H1 (cell line): ENCODE data around the gene ZMYM4. TPM values are rescaled to one million over a fixed set of nuclear protein-coding genes. Genes with fewer than 3 reads are reported as not detected.

ENCODE experiments used
- CTCF ChIA-PET: fragments of 300-600 bp; sonication (Branson Sonifier 250); formaldehyde crosslinking; loops from one replicate; lab custom pipeline; 2021; ENCODE audit not compliant: partially characterized antibody; lab: Charles Lee
- POLR2A ChIA-PET: fragments of 300-600 bp; sonication (Branson Sonifier 250); formaldehyde crosslinking; loops from one replicate; lab custom pipeline; 2021; ENCODE audit warnings: inconsistent platforms; ENCODE audit not compliant: partially characterized antibody; lab: Charles Lee
- DNase-seq, 2 experiments: peaks; one replicate each; pipeline versions ENCODE4 v3.0.0 to v3.0.0-alpha.2; 2010 to 2022; ENCODE audit warnings: low spot score in 2 of 2, low read depth in 1 of 2, mixed read lengths in 1 of 2
- FAIRE-seq: peaks from 2 replicates; lab custom pipeline; 2011; peaks lifted over from hg19 to GRCh38; lab: Jason Lieb, UNC
- H2AFZ ChIP-seq: 2 replicates; pipeline ENCODE4 v1.8.1; 2012; ENCODE audit warnings: low read length, inconsistent platforms
- H2AK5ac ChIP-seq: 2 replicates; pipeline ENCODE4 v1.6.1; 2013; ENCODE audit warnings: low read depth, low read length
- H2BK120ac ChIP-seq: replicated peaks from 2 replicates; pipeline ENCODE3; 2013; ENCODE audit warnings: low read depth, low read length, inconsistent platforms
- H2BK12ac ChIP-seq: 2 replicates; pipeline ENCODE4 v1.6.1; 2013; ENCODE audit warnings: low read depth, low read length
- H2BK15ac ChIP-seq: 2 replicates; pipeline ENCODE4 v1.6.1; 2013; ENCODE audit warnings: low read length
- H2BK20ac ChIP-seq: 2 replicates; pipeline ENCODE4 v1.6.1; 2013; ENCODE audit warnings: low read length
- H2BK5ac ChIP-seq: 2 replicates; pipeline ENCODE4 v1.6.1; 2013; ENCODE audit warnings: low read depth, low read length
- H3K14ac ChIP-seq: 2 replicates; pipeline ENCODE4 v1.6.1; 2013; ENCODE audit warnings: inconsistent platforms; ENCODE audit not compliant: insufficient read length
- H3K18ac ChIP-seq: 2 replicates; pipeline ENCODE4 v1.6.1; 2013; ENCODE audit warnings: low read length; ENCODE audit errors: extremely low read depth
- H3K23ac ChIP-seq: 2 replicates; pipeline ENCODE4 v1.6.1; 2013; ENCODE audit warnings: inconsistent platforms; ENCODE audit not compliant: insufficient read length
- H3K23me2 ChIP-seq: 2 replicates; pipeline ENCODE4 v1.6.1; 2013; ENCODE audit warnings: low read depth, low read length
- H3K27ac ChIP-seq: 2 replicates; pipeline ENCODE4 v1.6.1; 2011; ENCODE audit warnings: low read depth, low read length, inconsistent platforms
- H3K27me3 ChIP-seq, 4 experiments: replicated peaks in 1 of 4; 1 replicate in 1 of 4; 2 replicates in 3 of 4; pipeline versions ENCODE4 v1.6.1 to v1.8.1; 2011 to 2013; ENCODE audit warnings: low read length in 3 of 4, mild to moderate bottlenecking in 3 of 4, inconsistent platforms in 2 of 4, mixed read lengths in 2 of 4, moderate library complexity in 1 of 4; ENCODE audit not compliant: control insufficient read depth in 3 of 4, insufficient read depth in 3 of 4; ENCODE audit errors: extremely low read depth in 1 of 4
- H3K36me3 ChIP-seq, 4 experiments: 2 replicates each; pipeline versions ENCODE4 v1.6.1 to v1.8.1; 2011 to 2013; ENCODE audit warnings: mild to moderate bottlenecking in 4 of 4, low read length in 3 of 4, moderate library complexity in 2 of 4, control low read depth in 1 of 4, inconsistent platforms in 1 of 4; ENCODE audit not compliant: insufficient read depth in 4 of 4, control insufficient read depth in 2 of 4
- H3K4ac ChIP-seq: replicated peaks from 2 replicates; pipeline ENCODE3; 2013; ENCODE audit warnings: low read length, low read depth, mixed read lengths, inconsistent platforms; ENCODE audit not compliant: insufficient read length
- H3K4me1 ChIP-seq, 4 experiments: replicated peaks in 1 of 4; 1 replicate in 1 of 4; 2 replicates in 3 of 4; pipeline versions ENCODE4 v1.6.1 to v1.8.1; 2011 to 2013; ENCODE audit warnings: low read length in 3 of 4, inconsistent platforms in 2 of 4, mixed read lengths in 1 of 4; ENCODE audit not compliant: insufficient read depth in 4 of 4, control insufficient read depth in 3 of 4
- H3K4me2 ChIP-seq, 2 experiments: 2 replicates each; pipeline versions ENCODE4 v1.6.1 to v1.8.1; 2011 to 2013; ENCODE audit warnings: low read depth in 2 of 2, low read length in 2 of 2, control low read depth in 1 of 2, inconsistent platforms in 1 of 2, mild to moderate bottlenecking in 1 of 2; ENCODE audit not compliant: insufficient read depth in 1 of 2
- H3K4me3 ChIP-seq, 4 experiments: fragments of 200-600, 300-600 bp in 1 of 4; sonication (generic), shearing (Covaris generic), sonication (Bioruptor Twin) in 1 of 4; 2 replicates each; pipeline versions ENCODE4 v1.5.1 to v1.8.1; 2011 to 2016; ENCODE audit warnings: low read length in 4 of 4, low read depth in 3 of 4, control low read depth in 2 of 4, inconsistent platforms in 2 of 4, mild to moderate bottlenecking in 2 of 4, mixed read lengths in 1 of 4, moderate library complexity in 1 of 4; ENCODE audit not compliant: insufficient read depth in 2 of 4; ENCODE audit errors: extremely low read depth in 1 of 4
- H3K56ac ChIP-seq: replicated peaks from 2 replicates; pipeline ENCODE3; 2013; ENCODE audit warnings: low read depth, mild to moderate bottlenecking, mixed read lengths, low read length, inconsistent platforms; ENCODE audit not compliant: insufficient read length
- H3K79me1 ChIP-seq: 2 replicates; pipeline ENCODE4 v1.6.1; 2013; ENCODE audit warnings: low read depth, low read length, control low read depth
- H3K79me2 ChIP-seq, 2 experiments: 2 replicates each; pipeline versions ENCODE4 v1.6.1 to v1.8.1; 2012 to 2013; ENCODE audit warnings: low read length in 2 of 2, mild to moderate bottlenecking in 2 of 2, inconsistent platforms in 1 of 2; ENCODE audit not compliant: insufficient read depth in 2 of 2, control insufficient read depth in 1 of 2
- H3K9ac ChIP-seq, 4 experiments: replicated peaks in 1 of 4; 1 replicate in 1 of 4; 2 replicates in 3 of 4; pipeline versions ENCODE4 v1.6.1 to v1.8.1; 2011 to 2013; ENCODE audit warnings: low read depth in 3 of 4, low read length in 3 of 4, control low read depth in 2 of 4, mild to moderate bottlenecking in 2 of 4, moderate library complexity in 2 of 4, inconsistent platforms in 1 of 4; ENCODE audit errors: extremely low read depth in 1 of 4
- H3K9me3 ChIP-seq, 2 experiments: 2 replicates each; pipeline versions ENCODE4 v1.6.1 to v1.8.1; 2012 to 2013; ENCODE audit warnings: mild to moderate bottlenecking in 2 of 2, moderate library complexity in 2 of 2, control low read depth in 1 of 2, inconsistent platforms in 1 of 2, low read depth in 1 of 2, low read length in 1 of 2, mixed read lengths in 1 of 2; ENCODE audit not compliant: insufficient read depth in 2 of 2
- H4K20me1 ChIP-seq, 2 experiments: replicated peaks in 1 of 2; 2 replicates each; pipeline versions ENCODE3 to v1.8.1; 2011 to 2013; ENCODE audit warnings: inconsistent platforms in 2 of 2, low read length in 2 of 2, mild to moderate bottlenecking in 1 of 2; ENCODE audit not compliant: insufficient read depth in 2 of 2, control insufficient read depth in 1 of 2
- H4K5ac ChIP-seq: 2 replicates; pipeline ENCODE4 v1.6.1; 2013; ENCODE audit warnings: low read length, low read depth, mixed read lengths, inconsistent platforms; ENCODE audit not compliant: insufficient read length
- H4K8ac ChIP-seq: 2 replicates; pipeline ENCODE4 v1.8.0; 2013; ENCODE audit warnings: mild to moderate bottlenecking, moderate library complexity, low read length, inconsistent platforms; ENCODE audit not compliant: insufficient read depth; ENCODE audit errors: extremely low read depth
- H4K91ac ChIP-seq: replicated peaks from 2 replicates; pipeline ENCODE3; 2013; ENCODE audit warnings: low read length, mixed read lengths, inconsistent platforms; ENCODE audit not compliant: insufficient read length
- ATF2 ChIP-seq: IDR thresholded peaks from 2 replicates; pipeline ENCODE4 v1.6.1; 2012; ENCODE audit warnings: low read length, inconsistent platforms
- BACH1 ChIP-seq: IDR thresholded peaks from 2 replicates; pipeline ENCODE4 v1.6.1; 2012; ENCODE audit warnings: low read length, improper control_type of control experiment
- CEBPB ChIP-seq: IDR thresholded peaks from 2 replicates; pipeline ENCODE4 v1.6.1; 2012; ENCODE audit warnings: low read depth, low read length
- EZH2 ChIP-seq: fragments of 200-600 bp; sonication (generic); IDR thresholded peaks from 2 replicates; pipeline ENCODE4 v1.7.1; 2012; ENCODE audit warnings: low read depth, mild to moderate bottlenecking, moderate library complexity, low read length, inconsistent platforms; ENCODE audit not compliant: severe bottlenecking
- NANOG ChIP-seq: IDR thresholded peaks from 2 replicates; pipeline ENCODE4 v1.6.1; 2011; ENCODE audit warnings: low read length, low read depth, mild to moderate bottlenecking, inconsistent platforms; ENCODE audit not compliant: insufficient read depth, poor library complexity, severe bottlenecking
- RBBP5 ChIP-seq: IDR thresholded peaks from 2 replicates; pipeline ENCODE4 v1.7.1; 2012; ENCODE audit warnings: low read depth, mild to moderate bottlenecking, inconsistent platforms, low read length, moderate library complexity, borderline replicate concordance
- WGBS, 2 experiments: shearing (Covaris generic) in 1 of 2; methylation state at CpG; one replicate each; pipeline versions ENCODE4 v1.1.6 to v1.1.7; 2013 to 2015; ENCODE audit warnings: low lambda C conversion rate in 2 of 2, mixed read lengths in 2 of 2, inconsistent platforms in 1 of 2, low coverage in 1 of 2, missing lambda C conversion rate in 1 of 2; ENCODE audit not compliant: insufficient replicate concordance in 2 of 2, insufficient coverage in 1 of 2, insufficient read length in 1 of 2; ENCODE audit errors: extremely low coverage in 1 of 2, missing lambda C conversion rate in 1 of 2; 5-methylcytosine and 5-hydroxymethylcytosine counted together
- polyA plus RNA-seq, 7 experiments: library from polyadenylated mRNA; depleted of rRNA in 3 of 7; stranded (reverse) in 5 of 7; unstranded in 2 of 7; fragments of >200 nt in 5 of 7; fragments of 200-250 nt in 2 of 7; gene quantifications; 1 replicate in 5 of 7; 2 replicates in 1 of 7; 4 replicates in 1 of 7; pipeline versions ENCODE4 v1.2.1 to v1.2.3, GENCODE V29; 2011 to 2013; ENCODE audit warnings: missing spikeins in 2 of 7, mixed read lengths in 2 of 7
- total RNA-seq: library from RNA; stranded (reverse); fragmentation: NEBNext Ultra II Directional; extraction: Animal tissue kit (Norgen Biotek cat#: 25700); gene quantifications from 2 replicates; pipeline ENCODE4 v1.2.1, GENCODE V29; 2021
- TF ChIP-seq, protein P1 (sequence below): IDR thresholded peaks from 2 replicates; pipeline ENCODE4 v1.6.1; 2011; ENCODE audit warnings: low read length, improper control_type of control experiment
- TF ChIP-seq, protein P2 (sequence below): IDR thresholded peaks from 2 replicates; pipeline ENCODE4 v1.6.1; 2012; ENCODE audit warnings: inconsistent platforms

ZMYM4 gene
- total and polyA plus RNA-seq, 2 of the 8 experiments (the other 6 are each of a cell fraction or from before 2014, with no cell fraction given) = 16.7 to 81.3 TPM

DNA sequence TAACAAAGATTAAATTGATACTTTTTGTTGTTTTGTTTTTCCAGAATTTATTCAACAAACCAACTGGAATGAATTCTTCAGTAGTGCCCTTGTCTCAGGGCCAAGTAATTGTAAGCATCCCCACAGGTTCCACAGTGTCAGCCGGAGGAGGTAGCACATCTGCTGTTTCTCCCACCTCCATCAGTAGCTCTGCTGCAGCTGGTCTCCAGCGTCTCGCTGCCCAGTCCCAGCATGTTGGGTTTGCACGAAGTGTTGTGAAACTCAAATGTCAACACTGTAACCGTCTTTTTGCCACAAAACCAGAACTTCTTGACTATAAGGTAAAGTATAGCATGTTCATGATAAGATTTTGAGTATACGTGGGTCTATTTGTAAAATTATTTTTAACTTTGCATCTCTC, 118.5 kb downstream of the ZMYM4 start:
- no peak overlapping the region for H3K27ac ChIP-seq

More for the DNA sequence above, 118.5 kb downstream of the ZMYM4 start:
- Histone ChIP-seq H3K4me2 (no peak overlapping the region), H2BK15ac (no peak overlapping the region), H3K4me1 (peaks cover 3 to 14% (median 8%) of the 10 kb centered on the region in 4 experiments; a peak in 4 of 7 replicates), H2BK12ac (peak overlapping the region; percentile 82; the same call in 1 of the 2 replicates), H2BK120ac (no peak overlapping the region), H2BK20ac (no peak overlapping the region; the same call in 1 of the 2 replicates), H3K36me3 (peaks cover 0 to 44% (median 7%) of the 10 kb centered on the region in 4 experiments; a peak in 4 of 8 replicates), H3K56ac (no peak overlapping the region), H3K79me1 (no peaks in the 10 kb centered on the region), H2AK5ac (no peak overlapping the region; the same call in 1 of the 2 replicates), H2BK5ac (no peak overlapping the region; the same call in 1 of the 2 replicates), H3K9ac (no peak overlapping the region), H2AFZ (no peak overlapping the region), H4K20me1 (no peaks in the 10 kb centered on the region), H3K23ac (no peak overlapping the region), H3K27me3 (no peaks in the 10 kb centered on the region), H3K4ac (no peak overlapping the region), H3K4me3 (no peak overlapping the region), H3K14ac (no peak overlapping the region)
- POLR2A ChIA-PET = no interaction called here
- CTCF ChIA-PET = no interaction called here
- no peak for TF ChIP-seq BACH1
- no peak for TF ChIP-seq ATF2
- TF ChIP-seq, protein P1, sequence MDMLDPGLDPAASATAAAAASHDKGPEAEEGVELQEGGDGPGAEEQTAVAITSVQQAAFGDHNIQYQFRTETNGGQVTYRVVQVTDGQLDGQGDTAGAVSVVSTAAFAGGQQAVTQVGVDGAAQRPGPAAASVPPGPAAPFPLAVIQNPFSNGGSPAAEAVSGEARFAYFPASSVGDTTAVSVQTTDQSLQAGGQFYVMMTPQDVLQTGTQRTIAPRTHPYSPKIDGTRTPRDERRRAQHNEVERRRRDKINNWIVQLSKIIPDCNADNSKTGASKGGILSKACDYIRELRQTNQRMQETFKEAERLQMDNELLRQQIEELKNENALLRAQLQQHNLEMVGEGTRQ = no peak
- no peak for TF ChIP-seq EZH2
- TF ChIP-seq, protein P2, sequence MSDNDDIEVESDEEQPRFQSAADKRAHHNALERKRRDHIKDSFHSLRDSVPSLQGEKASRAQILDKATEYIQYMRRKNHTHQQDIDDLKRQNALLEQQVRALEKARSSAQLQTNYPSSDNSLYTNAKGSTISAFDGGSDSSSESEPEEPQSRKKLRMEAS = no peak
- no peak for TF ChIP-seq RBBP5
- no peak for TF ChIP-seq CEBPB
- no peak for TF ChIP-seq NANOG
- TF ChIP-seq, all 59 proteins: peak for 0
- H4K91ac ChIP-seq = no peak overlapping the region
- H3K79me2 ChIP-seq = no peaks in the 10 kb centered on the region
- H4K5ac ChIP-seq = no peak overlapping the region
- no peaks in the 10 kb centered on the region for H3K9me3 ChIP-seq
- no peak overlapping the region for H3K18ac ChIP-seq
- FAIRE-seq = no peak
- DNase-seq = no peak
- WGBS, 2 experiments = 91% methylated on average over 6 of the region's 6 CpGs; no CpG with 5 or more reads in 1 of the 2 experiments
- H4K8ac ChIP-seq = no peak overlapping the region
- H3K23me2 ChIP-seq = no peaks in the 10 kb centered on the region
